HG03432 (cell line): ENCODE measurements around the gene SKI.

Experiments
- ATAC-seq: cut with Tn5 transposase; IDR thresholded peaks from one replicate; pipeline ENCODE4 v1.9.1; 2021; ENCODE audit warnings: mild to moderate bottlenecking, moderate library complexity; ENCODE audit not compliant: unreplicated experiment

Gene SKI

GRCh38 chr1:2335721-2336455 lies 107.8 kb downstream of the SKI start:
- no peak for ATAC-seq

- no peak for ATAC-seq
These were observed 108.4 kb downstream of the SKI start for GRCh38 chr1:2336499-2336898.

DNA sequence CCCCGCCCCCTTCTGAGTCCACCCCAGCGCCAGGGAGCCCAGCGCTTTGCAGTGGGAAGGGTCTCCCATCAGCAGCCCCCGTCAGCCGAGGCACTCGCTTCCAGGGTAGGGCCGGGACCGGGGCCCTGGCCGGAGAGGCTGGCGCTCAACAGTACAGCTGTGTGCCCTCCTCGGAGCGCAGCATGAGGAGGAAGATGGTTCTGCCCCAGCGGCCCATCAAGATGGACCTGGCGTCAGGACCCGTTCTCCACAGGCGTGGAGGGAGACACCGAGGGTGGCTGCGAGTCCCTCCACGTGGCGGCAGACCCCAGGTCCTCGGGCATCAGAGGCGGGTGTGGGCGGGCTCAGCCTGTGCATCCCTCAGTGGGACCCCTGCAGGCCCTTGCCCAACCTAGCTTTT lies 109.0 kb downstream of the SKI start:
- no peak for ATAC-seq

GRCh38 chr1:2337501-2337900 lies 109.4 kb downstream of the SKI start:
- no peak for ATAC-seq

GRCh38 chr1:2339206-2340085 lies 111.3 kb downstream of the SKI start:
- ATAC-seq, result no peak

DNA sequence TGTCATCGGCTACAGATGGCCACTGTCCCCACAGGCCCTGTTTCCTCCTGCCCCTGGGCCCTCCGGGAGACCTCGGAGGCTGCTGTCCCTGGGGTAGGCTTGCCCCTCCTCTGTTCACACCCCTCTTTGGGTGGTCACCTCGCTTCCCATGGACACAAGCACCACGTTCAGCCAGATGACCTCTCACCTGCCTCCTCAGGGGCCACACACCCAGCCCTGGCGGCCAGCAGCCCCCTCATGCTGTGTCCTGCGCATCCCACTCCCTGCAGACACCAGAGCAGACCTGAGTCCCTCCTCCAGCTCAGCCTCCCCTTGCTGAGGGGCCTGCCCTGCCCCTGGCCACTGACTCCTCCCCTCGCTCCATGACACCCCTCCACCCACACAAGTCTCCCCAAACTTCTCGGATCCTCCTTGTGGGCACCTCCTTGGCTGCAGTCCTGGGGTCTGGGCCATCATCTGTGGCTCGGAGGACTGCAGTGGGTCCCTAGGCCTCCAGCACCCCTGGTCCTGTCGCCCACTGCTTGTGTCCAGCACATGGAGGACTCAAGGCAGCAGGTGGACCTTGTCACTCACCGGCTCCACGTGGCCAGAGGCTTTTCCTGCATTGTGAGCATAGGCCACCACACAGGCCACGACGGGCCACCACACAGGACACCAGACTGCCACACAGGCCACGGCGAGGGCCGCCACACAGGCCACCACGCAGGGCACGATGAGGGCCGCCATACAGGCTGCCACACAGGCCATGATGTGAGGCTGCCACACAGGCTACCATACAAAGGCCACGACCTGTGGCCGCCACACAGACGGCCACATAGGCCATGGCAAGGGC lies 112.2 kb downstream of the SKI start:
- ATAC-seq, result no peak

DNA sequence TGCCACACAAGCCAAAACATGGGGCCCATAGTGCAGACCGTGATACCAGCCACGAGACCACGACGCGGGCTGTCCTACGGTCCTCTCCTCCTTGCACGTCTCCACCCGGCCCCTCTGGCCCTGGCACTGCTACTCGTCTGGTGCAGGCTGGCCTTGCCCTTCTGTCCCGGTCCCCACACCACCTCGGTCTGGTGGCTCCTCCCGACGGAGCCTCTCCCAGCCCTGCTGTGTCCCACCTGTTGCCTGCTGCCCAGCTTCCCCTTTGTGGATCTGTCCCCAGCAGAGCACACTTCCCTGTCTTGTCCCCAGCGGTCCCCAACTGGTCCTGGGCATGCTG lies 112.8 kb downstream of the SKI start:
- ATAC-seq, result no peak

DNA sequence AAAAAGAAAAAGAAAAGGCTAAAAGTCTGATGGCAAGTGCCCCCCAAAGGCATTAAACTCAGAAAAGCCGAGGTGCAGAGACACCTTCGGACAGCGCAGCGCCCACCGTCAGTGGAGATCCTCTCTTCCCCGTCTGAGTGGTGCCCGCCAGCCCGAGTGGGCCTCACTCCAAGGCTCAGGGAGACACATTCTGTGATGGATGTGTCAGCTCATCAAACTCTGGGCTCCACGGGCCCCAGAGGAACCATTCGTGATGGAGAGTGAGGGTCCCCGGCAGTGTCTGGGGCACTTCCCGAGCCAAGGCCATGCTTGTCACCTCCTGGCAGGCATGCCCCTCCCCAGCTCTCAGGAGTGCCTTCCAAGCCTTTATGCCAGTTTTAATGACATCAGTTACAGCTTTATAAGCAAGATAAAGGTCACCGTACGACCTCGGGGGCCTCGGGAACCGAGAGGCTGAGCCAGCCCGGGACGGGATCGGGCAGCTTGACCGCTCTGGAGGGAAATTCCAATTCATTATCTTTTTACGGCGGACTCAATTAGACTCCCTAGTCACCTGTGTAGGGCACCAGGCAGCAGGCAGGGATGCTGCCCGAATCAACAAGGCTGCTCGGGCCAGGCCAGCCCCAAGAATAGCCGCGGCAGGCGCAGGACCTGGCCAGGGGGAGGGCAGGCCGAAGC lies 113.7 kb downstream of the SKI start:
- ATAC-seq, result no peak

DNA sequence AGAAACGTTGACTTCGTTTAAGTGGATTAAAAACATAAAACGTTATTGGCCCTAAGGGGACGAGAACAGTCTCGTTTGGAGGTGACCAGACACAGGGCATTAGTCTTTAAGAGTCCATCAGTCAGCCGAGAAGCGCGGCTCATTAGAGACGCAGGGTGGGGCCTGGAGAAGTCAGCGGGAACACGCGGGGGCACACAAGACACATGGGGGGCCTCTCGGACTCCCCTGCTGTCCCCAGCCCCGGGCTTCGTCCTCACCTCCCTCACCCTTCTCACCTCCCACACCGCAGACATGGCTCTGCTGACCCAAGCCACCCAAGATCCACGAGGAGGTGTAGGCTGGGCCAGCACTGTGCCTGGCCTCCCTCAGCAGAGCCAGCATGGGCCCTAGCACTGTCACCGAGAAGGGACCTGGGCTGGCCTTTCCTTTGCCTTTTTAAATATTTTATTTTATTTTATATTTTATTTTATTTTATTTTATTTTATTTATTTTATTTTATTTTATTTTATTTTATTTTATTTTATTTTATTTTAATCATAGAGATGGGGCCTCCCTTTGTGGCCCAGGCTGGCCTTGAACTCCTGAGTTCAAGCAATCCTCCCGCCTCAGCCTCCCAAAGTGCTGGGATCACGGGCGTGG lies 114.4 kb downstream of the SKI start:
- ATAC-seq, result no peak

DNA sequence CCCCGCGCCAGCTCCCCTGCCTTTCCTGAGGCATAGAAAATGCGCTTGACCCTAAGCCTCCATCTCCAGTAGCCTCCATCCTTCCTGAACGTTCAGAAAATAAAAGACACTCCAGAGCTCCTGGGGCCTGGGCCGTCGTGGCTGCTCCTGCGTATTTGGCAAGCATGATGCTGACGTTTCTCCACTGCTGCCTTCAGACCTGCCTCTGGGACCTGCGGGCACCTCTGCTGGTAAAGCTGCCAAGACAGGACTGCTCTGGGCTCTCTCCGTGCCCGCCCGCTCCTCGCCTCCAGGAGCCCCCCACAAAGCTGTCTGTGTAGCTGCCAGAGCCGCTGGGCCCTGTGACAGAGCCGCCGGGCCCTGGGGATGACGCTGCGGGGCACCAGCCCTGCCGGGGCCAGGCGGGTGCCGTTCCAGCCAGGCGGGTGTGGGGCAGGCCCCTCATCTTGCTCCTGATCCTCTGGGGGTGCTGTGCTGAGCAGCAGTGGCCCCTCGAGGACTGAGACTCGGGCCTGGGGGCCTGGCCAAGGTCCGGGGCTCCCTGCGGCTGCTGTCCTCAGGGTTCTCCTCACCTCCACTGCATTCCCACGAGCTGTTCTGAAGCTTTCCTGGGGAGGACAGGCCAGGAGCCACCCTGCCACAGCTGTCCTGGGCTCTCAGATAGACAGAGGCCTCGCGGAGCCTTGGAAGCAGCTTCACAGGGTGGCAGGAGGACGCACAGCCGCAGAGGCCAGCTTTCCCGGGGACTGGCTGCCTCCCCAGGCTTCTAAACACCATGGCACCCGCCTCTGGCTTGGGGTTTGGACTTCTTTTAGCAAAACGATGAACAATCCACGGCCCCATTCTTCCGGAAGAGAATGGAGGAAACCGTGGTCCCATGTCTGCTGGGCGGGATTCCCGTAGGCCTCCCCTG lies 115.2 kb downstream of the SKI start:
- no peak for ATAC-seq

DNA sequence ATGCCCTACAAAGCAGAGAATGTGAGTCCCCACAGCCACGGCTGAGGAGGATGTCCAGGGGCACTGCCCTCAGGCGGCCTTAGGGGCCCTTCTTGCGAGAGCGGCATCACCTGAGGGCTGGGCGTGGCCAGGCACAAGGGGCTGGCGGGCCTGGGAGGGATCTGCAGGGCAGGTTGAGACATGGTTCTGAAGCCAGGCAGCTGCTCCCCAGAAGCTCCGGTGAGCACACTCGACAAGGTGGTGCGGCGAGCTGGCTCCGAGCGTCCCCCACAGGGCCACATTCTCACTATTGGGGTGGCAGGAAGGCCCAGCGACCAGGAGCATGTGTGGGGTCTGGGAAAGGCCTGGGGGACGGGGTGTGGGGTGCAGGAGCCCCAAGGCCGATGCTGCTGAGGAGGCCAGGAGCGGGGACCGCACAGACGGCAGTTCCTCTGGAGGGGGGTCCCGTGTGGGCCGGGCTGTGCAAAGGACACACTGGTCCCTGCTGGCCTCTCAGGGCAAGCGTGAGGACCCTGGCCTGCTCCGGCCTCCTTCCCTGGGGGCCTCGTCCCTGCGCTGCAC lies 116.1 kb downstream of the SKI start:
- ATAC-seq, result no peak

- ATAC-seq, result no peak
These were observed 116.7 kb downstream of the SKI start for GRCh38 chr1:2344744-2345296.

DNA sequence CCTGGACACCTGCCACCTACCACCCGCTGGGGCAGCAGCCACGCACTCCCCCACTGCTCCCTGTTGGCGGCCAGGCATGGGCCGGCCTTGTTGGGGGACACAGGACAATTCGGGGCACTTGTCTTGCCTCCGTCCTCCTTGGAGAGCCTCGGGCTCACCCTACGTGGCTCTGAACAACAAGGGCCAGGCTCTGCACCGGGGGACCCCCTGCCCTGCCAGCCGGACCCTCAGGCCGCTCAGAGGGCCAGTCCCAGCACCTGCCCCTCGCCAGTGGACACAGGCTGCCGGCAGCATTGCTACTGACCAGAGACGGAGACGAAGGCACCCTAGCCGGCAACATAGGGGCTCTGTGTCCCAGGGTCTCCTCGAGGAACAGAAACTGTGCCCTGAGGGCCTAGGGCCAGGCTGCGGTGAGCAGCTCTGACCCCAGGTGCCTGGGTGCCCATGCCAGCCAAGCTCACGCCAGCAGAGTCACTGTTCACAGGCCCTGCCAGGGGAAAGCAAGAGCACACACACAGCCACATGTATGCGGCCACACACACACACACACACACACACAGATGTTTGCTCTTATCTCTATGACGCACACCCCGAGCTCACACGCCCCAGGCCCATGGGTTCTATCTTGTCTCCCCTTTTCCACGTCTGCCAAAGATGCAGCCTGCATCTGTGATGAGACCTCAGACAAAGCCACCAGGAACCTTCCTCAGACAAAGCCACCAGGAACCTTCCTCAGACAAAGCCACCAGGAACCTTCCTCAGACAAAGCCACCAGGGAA lies 117.4 kb downstream of the SKI start:
- ATAC-seq, result no peak

DNA sequence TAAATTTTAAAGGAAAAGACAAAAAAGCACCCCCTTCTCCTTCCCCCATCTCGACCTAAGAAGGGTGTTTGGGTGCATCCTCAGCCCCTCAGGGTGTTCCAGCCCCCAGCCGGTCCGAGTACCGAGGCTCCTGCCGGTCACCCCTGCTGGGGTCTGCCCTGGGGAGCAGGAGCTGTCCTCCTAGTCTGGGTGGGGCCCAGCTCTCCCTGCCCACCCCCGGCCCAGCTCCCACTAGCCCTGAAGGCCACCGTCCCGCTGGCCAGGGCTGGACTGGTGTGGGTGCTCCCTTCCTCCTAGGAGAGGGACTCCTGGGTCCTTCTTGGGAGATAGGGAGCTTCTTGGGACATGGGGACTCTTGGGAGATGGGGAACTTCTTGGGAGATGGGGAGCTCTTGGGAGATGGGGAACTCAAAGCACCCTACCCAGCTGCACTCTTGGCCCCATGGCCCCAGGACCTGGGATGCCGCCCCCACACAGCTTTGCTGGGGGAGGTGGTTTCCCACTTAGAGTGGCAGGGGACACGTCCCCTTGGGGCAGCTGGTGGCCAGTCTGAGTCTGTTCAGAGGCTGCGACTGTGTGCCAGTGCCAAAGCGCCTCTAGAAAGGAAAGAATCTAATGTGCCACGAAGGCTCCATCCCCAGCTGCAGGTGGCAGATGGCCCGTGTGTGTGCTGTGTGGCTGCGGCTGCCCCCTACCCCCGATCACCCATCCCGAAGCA lies 118.7 kb downstream of the SKI start:
- no peak for ATAC-seq

- no peak for ATAC-seq
These were observed 119.3 kb downstream of the SKI start for GRCh38 chr1:2347409-2347785.

GRCh38 chr1:2347896-2348295 lies 119.8 kb downstream of the SKI start:
- no peak for ATAC-seq
